AG04449 (cell line): ENCODE measurements around the gene CTSZ.

Source experiments
- CTCF ChIA-PET: fragments of 350-600 bp; formaldehyde crosslinking; extraction: SDS; loops from one replicate; lab custom pipeline; 2021; ENCODE audit warnings: antibody characterized with exemption; lab: Yijun Ruan, JAX
- POLR2A ChIA-PET: fragments of 400-600, 350-600 bp; formaldehyde crosslinking; extraction: SDS; loops from one replicate; lab custom pipeline; 2020; ENCODE audit warnings: antibody characterized with exemption, inconsistent platforms; lab: Yijun Ruan, JAX
- DNase-seq: peaks from one replicate; pipeline ENCODE4 v3.0.0-alpha.2; 2010; ENCODE audit warnings: low read depth, low spot score
- H3K4me3 ChIP-seq: 2 replicates; pipeline ENCODE4 v1.5.1; 2011; ENCODE audit warnings: low read depth, mild to moderate bottlenecking, control low read depth, low read length
- CTCF ChIP-seq: IDR thresholded peaks from one replicate; pipeline ENCODE4 v1.5.1; 2011; ENCODE audit warnings: mild to moderate bottlenecking, moderate library complexity, low read length, control low read depth, inconsistent platforms; ENCODE audit not compliant: insufficient read depth; ENCODE audit errors: missing control alignments

Gene CTSZ

GRCh38 chr20:59018817-59019216, 11.8 kb upstream of the CTSZ start:
- H3K4me3 ChIP-seq: no peak overlapping the region
- CTCF ChIA-PET: interaction anchor here (1.4 to 1.5 kb wide), 3 partner anchors 9 to 149 kb away, joined by 3 to 4 read pairs (median 4); no protein-coding TSS in a partner anchor
- no peak for DNase-seq
- POLR2A ChIA-PET: interaction anchor here (0.7 to 2.1 kb wide), 3 partner anchors 10 to 504 kb away, joined by 3 to 9 read pairs (median 4); partner anchors contain the start of gene ATP5F1E
- TF ChIP-seq CTCF: no peak

GRCh38 chr20:59017493-59018231, 10.6 kb upstream of the CTSZ start:
- CTCF ChIA-PET: interaction anchor here (1.4 to 3.2 kb wide), 3 partner anchors 8 to 14 kb away, joined by 4 to 8 read pairs (median 5); partner anchors contain the start of gene ATP5F1E
- POLR2A ChIA-PET: interaction anchor here (0.6 to 2.1 kb wide), 2 partner anchors 14 kb away, joined by 3 to 9 read pairs; partner anchors contain the start of gene ATP5F1E
- TF ChIP-seq CTCF: no peak
- DNase-seq: no peak
- H3K4me3 ChIP-seq: no peak overlapping the region

GRCh38 chr20:59016795-59017492, 9.9 kb upstream of the CTSZ start:
- no peak for DNase-seq
- TF ChIP-seq CTCF: no peak
- ChIA-PET CTCF (interaction anchor here (1.2 to 3.2 kb wide), 3 partner anchors 11 to 150 kb away, joined by 3 to 8 read pairs (median 5); partner anchors contain the start of gene ATP5F1E), POLR2A (interaction anchor here (0.6 kb wide), 1 partner anchor 15 kb away, joined by 3 read pairs; no protein-coding TSS in a partner anchor)
- H3K4me3 ChIP-seq: no peak overlapping the region

GRCh38 chr20:59015812-59016711, 9.0 kb upstream of the CTSZ start:
- POLR2A ChIA-PET: interaction anchor here (0.9 kb wide), 1 partner anchor 16 kb away, joined by 4 read pairs; the partner anchor contains the start of gene ATP5F1E
- TF ChIP-seq CTCF: no peak
- no peak overlapping the region for H3K4me3 ChIP-seq
- CTCF ChIA-PET: interaction anchor here (1.0 to 3.2 kb wide), 3 partner anchors 12 to 149 kb away, joined by 3 to 8 read pairs (median 3); partner anchors contain the start of gene ATP5F1E
- no peak for DNase-seq

- H3K4me3 ChIP-seq: no peak overlapping the region
- POLR2A ChIA-PET: interaction anchor here (0.9 kb wide), 1 partner anchor 17 kb away, joined by 4 read pairs; the partner anchor contains the start of gene ATP5F1E
- TF ChIP-seq CTCF: no peak
- no peak for DNase-seq
- CTCF ChIA-PET: interaction anchor here (1.0 to 3.2 kb wide), 2 partner anchors 13 to 17 kb away, joined by 3 to 8 read pairs; partner anchors contain the start of gene ATP5F1E
Observed at GRCh38 chr20:59015411-59015810, 8.4 kb upstream of the CTSZ start.
